Measurements from ENCODE around the gene NOM1. TPM values are rescaled to one million over a fixed set of nuclear protein-coding genes. Genes with fewer than 3 reads are reported as not detected.

The NOM1 gene
- polyA plus RNA-seq, 6 donors from 2014 or later = 1.8 to 8.6 (median 3.3) TPM

- Mint-ChIP-seq H3K9me3 (peaks cover 0 to 10% (median 2%) of the 10 kb centered on the region in 7 donors), H3K27ac (peak overlapping the region in 1 of 6 donors; percentile 94), H3K36me3 (no peaks in the 10 kb centered on the region), H3K27me3 (peaks cover 50 to 78% (median 76%) of the 10 kb centered on the region in 3 donors), H3K4me3 (no peak overlapping the region), H3K4me1 (peaks cover 9 to 20% (median 14%) of the 10 kb centered on the region in 3 donors)
- no peak for ATAC-seq (ENCODE audit: low read depth in 2 of 2)
- DNase-seq = no peak
Observed at GRCh38 chr7:157021071-157021870, 71.8 kb downstream of the NOM1 start.

DNA sequence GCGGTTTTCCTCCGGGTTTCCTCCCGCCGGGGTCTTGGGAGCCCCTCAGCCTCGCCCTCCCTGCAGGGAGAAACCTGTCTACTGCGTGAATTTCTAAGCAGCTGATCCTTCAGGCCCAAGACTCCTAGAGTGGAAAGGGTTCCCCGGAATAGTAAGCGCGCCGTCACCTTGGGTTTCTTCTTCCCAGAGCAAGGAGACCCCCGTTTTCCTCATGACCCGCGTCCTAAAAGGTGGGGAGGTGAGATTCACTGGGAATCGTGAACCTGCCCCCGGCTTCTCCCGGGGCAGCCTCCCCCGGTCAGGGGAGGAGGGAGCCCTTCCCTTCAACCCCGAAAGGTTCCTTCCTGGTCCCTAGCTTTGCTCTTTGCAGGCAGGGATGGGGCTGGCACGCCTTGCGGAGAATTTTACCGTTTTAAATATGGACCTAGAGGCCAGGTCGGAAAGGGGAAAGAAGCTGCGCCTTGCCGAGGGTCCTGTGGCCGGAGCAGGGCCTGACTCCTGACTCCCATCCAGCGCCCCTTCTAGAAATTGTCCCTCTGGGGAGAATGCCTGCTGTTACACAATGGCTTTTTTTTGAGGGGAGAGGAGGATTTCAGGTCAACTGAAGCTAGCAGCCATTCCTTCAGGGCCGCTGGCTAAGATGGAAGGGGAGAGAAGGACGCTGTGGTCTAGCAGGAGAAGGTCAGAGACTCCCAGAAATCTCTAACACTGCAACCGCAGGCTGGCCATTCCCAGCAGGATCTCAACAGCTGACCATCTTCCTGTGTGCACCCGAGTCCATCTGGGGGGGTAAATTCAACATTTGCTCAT, 72.6 kb downstream of the NOM1 start:
- H3K4me3 Mint-ChIP-seq = peak overlapping the region in 4 of 8 donors; percentile 9 to 53 (median 27)
- ATAC-seq (ENCODE audit: low read depth in 2 of 2) (no peak), DNase-seq (no peak)
- peaks cover 51 to 78% (median 76%) of the 10 kb centered on the region in 3 donors for H3K27me3 Mint-ChIP-seq
- H3K36me3 Mint-ChIP-seq = no peaks in the 10 kb centered on the region
- H3K4me1 Mint-ChIP-seq = peaks cover 8 to 13% (median 8%) of the 10 kb centered on the region in 3 donors
- no peak overlapping the region for H3K27ac Mint-ChIP-seq
- peaks cover 0 to 16% (median 2%) of the 10 kb centered on the region in 7 donors for H3K9me3 Mint-ChIP-seq

Other genes with a start within 250 kb of the NOM1 start
- gene LMBR1, start 56.5 kb upstream of the NOM1 start, polyA plus RNA-seq (ENCODE audit: low read depth in 6 of 6) = 10 to 100 TPM; 35.3 to 49.3 (median 40.9) TPM
- gene MNX1, start 61.0 kb downstream of the NOM1 start, polyA plus RNA-seq (ENCODE audit: low read depth in 6 of 6) = not detected
- gene UBE3C, start 189.2 kb downstream of the NOM1 start, polyA plus RNA-seq (ENCODE audit: low read depth in 6 of 6) = 10 to 100 TPM; 16.2 to 22.0 (median 17.5) TPM

Data from naive B cell (primary cell).